Mesendoderm (in vitro differentiated cells): ENCODE results near the gene MTFMT. TPM values are rescaled to one million over a fixed set of nuclear protein-coding genes. Genes with fewer than 3 reads are reported as not detected.
"Not testable (repeated sequence)": the region's sequence is repeated elsewhere in the genome, so short reads cannot be mapped to it uniquely, and the experiment has no call there.

Source experiments
- DNase-seq: peaks from one replicate; pipeline ENCODE4 v3.0.0; 2013
- H2AK5ac ChIP-seq: 2 replicates; pipeline ENCODE4 v1.6.1; 2013; ENCODE audit warnings: low read length, inconsistent platforms
- H2BK120ac ChIP-seq: 2 replicates; pipeline ENCODE4 v1.6.1; 2013; ENCODE audit warnings: low read depth, mild to moderate bottlenecking, low read length, moderate library complexity, mixed read lengths
- H2BK15ac ChIP-seq: replicated peaks from 2 replicates; pipeline ENCODE4 v1.6.1; 2013; ENCODE audit warnings: low read depth, mild to moderate bottlenecking, moderate library complexity
- H2BK5ac ChIP-seq: 2 replicates; pipeline ENCODE4 v1.6.1; 2013; ENCODE audit warnings: low read length, inconsistent platforms
- H3K18ac ChIP-seq: 2 replicates; pipeline ENCODE4 v1.6.1; 2013; ENCODE audit warnings: mild to moderate bottlenecking, low read length, mixed read lengths
- H3K23ac ChIP-seq: one replicate; pipeline ENCODE4 v1.6.1; 2013; ENCODE audit warnings: low read length
- H3K27ac ChIP-seq: 2 replicates; pipeline ENCODE4 v1.5.1; 2013; ENCODE audit warnings: low read depth, mild to moderate bottlenecking, inconsistent platforms, low read length, moderate library complexity
- H3K27me3 ChIP-seq: 2 replicates; pipeline ENCODE4 v1.6.1; 2013; ENCODE audit warnings: low read length, control low read depth, mild to moderate bottlenecking, inconsistent platforms; ENCODE audit not compliant: insufficient read depth, poor library complexity
- H3K36me3 ChIP-seq: 2 replicates; pipeline ENCODE4 v1.6.1; 2013; ENCODE audit warnings: low read length, inconsistent platforms; ENCODE audit not compliant: control insufficient read depth, insufficient read depth
- H3K4ac ChIP-seq: one replicate; pipeline ENCODE4 v1.6.1; 2013; ENCODE audit warnings: low read depth, mild to moderate bottlenecking, low read length, moderate library complexity
- H3K4me1 ChIP-seq: 2 replicates; pipeline ENCODE4 v1.6.1; 2013; ENCODE audit warnings: low read depth, low read length, inconsistent platforms; ENCODE audit not compliant: control insufficient read depth
- H3K4me2 ChIP-seq: 2 replicates; pipeline ENCODE4 v1.6.1; 2013; ENCODE audit warnings: low read length
- H3K4me3 ChIP-seq: 2 replicates; pipeline ENCODE4 v1.5.1; 2013; ENCODE audit warnings: mild to moderate bottlenecking, low read length
- H3K56ac ChIP-seq: one replicate; pipeline ENCODE4 v1.6.1; 2013; ENCODE audit warnings: low read length
- H3K79me1 ChIP-seq: 2 replicates; pipeline ENCODE4 v1.6.1; 2013; ENCODE audit warnings: low read length, inconsistent platforms
- H3K79me2 ChIP-seq: 2 replicates; pipeline ENCODE4 v1.6.1; 2013; ENCODE audit warnings: mild to moderate bottlenecking, low read length; ENCODE audit not compliant: control insufficient read depth, insufficient read depth
- H3K9ac ChIP-seq: 2 replicates; pipeline ENCODE4 v1.6.1; 2013; ENCODE audit warnings: low read length, inconsistent platforms
- H4K5ac ChIP-seq: one replicate; pipeline ENCODE4 v1.6.1; 2013; ENCODE audit warnings: low read length
- H4K8ac ChIP-seq: one replicate; pipeline ENCODE4 v1.6.1; 2013; ENCODE audit warnings: low read depth, mild to moderate bottlenecking, control low read depth, low read length, moderate library complexity
- WGBS: extraction: QIAGEN DNeasy Blood & Tissue Kit; methylation state at CpG from one replicate; pipeline ENCODE4 v1.1.7; 2013; ENCODE audit warnings: low lambda C conversion rate, missing lambda C conversion rate; ENCODE audit not compliant: insufficient coverage; ENCODE audit errors: extremely low coverage; 5-methylcytosine and 5-hydroxymethylcytosine counted together
- polyA plus RNA-seq, 2 experiments: library from polyadenylated mRNA; stranded (reverse); fragments of 200-250 nt; gene quantifications; one replicate each; pipeline ENCODE4 v1.2.3, GENCODE V29; 2013

The MTFMT gene
- polyA plus RNA-seq (2013, experiment 1 of 2) = 14.2 TPM
- 14.5 TPM for polyA plus RNA-seq (2013, experiment 2 of 2)

GRCh38 chr15:65028921-65029735 lies at the start of gene MTFMT:
MTFMT (minus strand) TSS chr15:65029639; CDS start chr15:65029613, 26 bp downstream.
- H3K36me3 ChIP-seq = no peaks in the 10 kb centered on the region
- H3K4me3 ChIP-seq = peak within 1 kb of the TSS; percentile 80
- WGBS = no CpG with 5 or more reads among the region's 73 CpGs
- no peak within 1 kb of the TSS for H2BK5ac ChIP-seq
- H3K56ac ChIP-seq = peak within 1 kb of the TSS; percentile 92
- H3K23ac ChIP-seq = peak within 1 kb of the TSS; percentile 83
- H2BK120ac ChIP-seq = no peak within 1 kb of the TSS
- H4K8ac ChIP-seq = no peak within 1 kb of the TSS
- H2BK15ac ChIP-seq = no peak within 1 kb of the TSS
- peak; percentile 84 for DNase-seq
- peak within 1 kb of the TSS; percentile 87 for H3K4me2 ChIP-seq
- peaks cover 6% of the 10 kb centered on the region for H3K79me2 ChIP-seq
- peak within 1 kb of the TSS; percentile 95 for H3K9ac ChIP-seq
- peaks cover 6% of the 10 kb centered on the region for H3K79me1 ChIP-seq
- no peak within 1 kb of the TSS for H2AK5ac ChIP-seq
- no peak within 1 kb of the TSS for H4K5ac ChIP-seq
- H3K27ac ChIP-seq = peak within 1 kb of the TSS; percentile 48
- peaks cover 5% of the 10 kb centered on the region for H3K4me1 ChIP-seq
- peak within 1 kb of the TSS; percentile 46 for H3K4ac ChIP-seq
- no peaks in the 10 kb centered on the region for H3K27me3 ChIP-seq
- H3K18ac ChIP-seq = peak within 1 kb of the TSS; percentile 77

- WGBS = no CpG with 5 or more reads among the region's 24 CpGs
- Histone ChIP-seq H3K27ac (no peak overlapping the region), H3K4ac (no peak overlapping the region), H2AK5ac (no peak overlapping the region), H3K4me2 (no peak overlapping the region), H3K36me3 (no peaks in the 10 kb centered on the region), H3K4me1 (peaks cover 3% of the 10 kb centered on the region), H4K8ac (no peak overlapping the region), H3K9ac (no peak overlapping the region), H3K23ac (no peak overlapping the region), H3K79me2 (no peaks in the 10 kb centered on the region), H3K4me3 (no peak overlapping the region), H2BK120ac (no peak overlapping the region), H2BK15ac (no peak overlapping the region), H3K18ac (no peak overlapping the region), H4K5ac (no peak overlapping the region), H3K56ac (peak overlapping the region; percentile 73), H3K27me3 (no peaks in the 10 kb centered on the region), H2BK5ac (no peak overlapping the region), H3K79me1 (no peaks in the 10 kb centered on the region)
- peak; percentile 93 for DNase-seq
Observed at GRCh38 chr15:65077981-65078352, 48.5 kb upstream of the MTFMT start.

GRCh38 chr15:65077291-65077980 lies 48.0 kb upstream of the MTFMT start:
- no peak overlapping the region for H3K4me3 ChIP-seq
- WGBS = no CpG with 5 or more reads among the region's 85 CpGs
- H4K5ac ChIP-seq = no peak overlapping the region
- H3K4me1 ChIP-seq = no peaks in the 10 kb centered on the region
- no peak for DNase-seq
- H2BK5ac ChIP-seq = no peak overlapping the region
- no peak overlapping the region for H3K9ac ChIP-seq
- H3K27ac ChIP-seq = no peak overlapping the region
- H3K56ac ChIP-seq = peak overlapping the region; percentile 73
- no peak overlapping the region for H2BK120ac ChIP-seq
- no peaks in the 10 kb centered on the region for H3K27me3 ChIP-seq
- no peak overlapping the region for H3K4ac ChIP-seq
- H2BK15ac ChIP-seq = no peak overlapping the region
- no peak overlapping the region for H4K8ac ChIP-seq
- no peak overlapping the region for H3K4me2 ChIP-seq
- H3K79me2 ChIP-seq = no peaks in the 10 kb centered on the region
- H3K79me1 ChIP-seq = no peaks in the 10 kb centered on the region
- H3K18ac ChIP-seq = no peak overlapping the region
- no peaks in the 10 kb centered on the region for H3K36me3 ChIP-seq
- no peak overlapping the region for H2AK5ac ChIP-seq
- no peak overlapping the region for H3K23ac ChIP-seq

- Histone ChIP-seq H3K4ac (no peak within 1 kb of the TSS), H3K36me3 (no peaks in the 10 kb centered on the region), H2BK15ac (no peak within 1 kb of the TSS), H3K79me2 (no peaks in the 10 kb centered on the region), H3K27me3 (no peaks in the 10 kb centered on the region), H3K27ac (no peak within 1 kb of the TSS), H3K56ac (peak within 1 kb of the TSS; percentile 73), H2BK120ac (no peak within 1 kb of the TSS), H4K5ac (no peak within 1 kb of the TSS), H3K18ac (no peak within 1 kb of the TSS), H4K8ac (no peak within 1 kb of the TSS), H2BK5ac (no peak within 1 kb of the TSS), H3K23ac (no peak within 1 kb of the TSS), H3K4me2 (no peak within 1 kb of the TSS), H2AK5ac (no peak within 1 kb of the TSS), H3K4me3 (no peak within 1 kb of the TSS), H3K79me1 (no peaks in the 10 kb centered on the region), H3K4me1 (no peaks in the 10 kb centered on the region), H3K9ac (no peak within 1 kb of the TSS)
- DNase-seq = no peak
- no CpG with 5 or more reads among the region's 73 CpGs for WGBS
Observed at GRCh38 chr15:65076486-65077290, 47.2 kb upstream of the MTFMT start, which contains the start of gene KBTBD13. KBTBD13 (plus strand) TSS chr15:65076746; CDS start chr15:65076816, 70 bp downstream.

GRCh38 chr15:65075607-65076395 lies 46.4 kb upstream of the MTFMT start:
- H3K23ac ChIP-seq, H3K18ac ChIP-seq, H3K36me3 ChIP-seq, H3K79me2 ChIP-seq, H4K8ac ChIP-seq, H2BK15ac ChIP-seq, H3K27ac ChIP-seq, H2BK5ac ChIP-seq, H3K79me1 ChIP-seq, H2AK5ac ChIP-seq, H3K4ac ChIP-seq, H4K5ac ChIP-seq, H3K4me2 ChIP-seq, H3K9ac ChIP-seq, H3K56ac ChIP-seq, H2BK120ac ChIP-seq, DNase-seq, H3K27me3 ChIP-seq, H3K4me1 ChIP-seq, H3K4me3 ChIP-seq: not testable (repeated sequence)
- no CpG with 5 or more reads among the region's 12 CpGs for WGBS
